ENCODE measurements around the gene PTPN5.

GRCh38 chr11:18721561-18722292, 69.9 kb downstream of the PTPN5 start:
- TF ChIP-seq CTCF (conservative IDR thresholded peaks at IDR 0.05; ENCODE audit: low read length) (peak; percentile 80), EZH2phosphoT487 (IDR thresholded peaks at IDR 0.05; ENCODE audit: borderline replicate concordance, low read depth, low read length) (no peak)
